ENCODE measurements around the gene TMEM107. TPM values are rescaled to one million over a fixed set of nuclear protein-coding genes. Genes with fewer than 3 reads are reported as not detected.

The TMEM107 gene
- total RNA-seq, 1 experiment from 2014 or later: 12.3 TPM

GRCh38 chr17:8162997-8163977 is 12.9 kb downstream of the TMEM107 start:
- no peak for DNase-seq (ENCODE audit: low read depth)

- DNase-seq (ENCODE audit: low read depth): peak; percentile 45
Observed at GRCh38 chr17:8162233-8162996, 13.8 kb downstream of the TMEM107 start, which contains the start of gene VAMP2. Gene VAMP2, minus strand, starts transcription at chr17:8162948. Its CDS starts 69 bp downstream, at chr17:8162879.

GRCh38 chr17:8161289-8162232 is 14.6 kb downstream of the TMEM107 start:
- DNase-seq (ENCODE audit: low read depth): no peak

- DNase-seq (ENCODE audit: low read depth): no peak
Observed at GRCh38 chr17:8160741-8161221, 15.4 kb downstream of the TMEM107 start.

DNA sequence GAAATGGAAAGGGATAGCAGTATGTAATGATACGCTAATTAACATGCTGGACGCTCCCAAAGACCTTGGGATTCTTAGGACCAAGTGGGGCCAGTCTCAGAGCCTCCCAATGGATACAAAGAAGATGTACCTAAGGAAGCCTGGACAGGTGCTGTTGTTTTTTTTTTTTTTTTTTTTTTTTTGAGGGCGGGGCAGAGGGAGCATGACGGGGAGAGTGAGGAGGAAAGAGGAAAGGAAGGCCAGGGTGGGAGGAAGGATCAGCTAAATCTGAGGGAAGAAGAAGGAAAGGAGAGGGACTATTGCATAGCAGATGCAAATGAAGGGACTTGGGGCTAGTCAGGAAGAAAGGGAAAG is 16.0 kb downstream of the TMEM107 start:
- DNase-seq (ENCODE audit: low read depth): no peak

GRCh38 chr17:8159459-8160223 is 16.5 kb downstream of the TMEM107 start:
- DNase-seq (ENCODE audit: low read depth): no peak

GRCh38 chr17:8159032-8159400 is 17.2 kb downstream of the TMEM107 start:
- DNase-seq (ENCODE audit: low read depth): no peak

DNA sequence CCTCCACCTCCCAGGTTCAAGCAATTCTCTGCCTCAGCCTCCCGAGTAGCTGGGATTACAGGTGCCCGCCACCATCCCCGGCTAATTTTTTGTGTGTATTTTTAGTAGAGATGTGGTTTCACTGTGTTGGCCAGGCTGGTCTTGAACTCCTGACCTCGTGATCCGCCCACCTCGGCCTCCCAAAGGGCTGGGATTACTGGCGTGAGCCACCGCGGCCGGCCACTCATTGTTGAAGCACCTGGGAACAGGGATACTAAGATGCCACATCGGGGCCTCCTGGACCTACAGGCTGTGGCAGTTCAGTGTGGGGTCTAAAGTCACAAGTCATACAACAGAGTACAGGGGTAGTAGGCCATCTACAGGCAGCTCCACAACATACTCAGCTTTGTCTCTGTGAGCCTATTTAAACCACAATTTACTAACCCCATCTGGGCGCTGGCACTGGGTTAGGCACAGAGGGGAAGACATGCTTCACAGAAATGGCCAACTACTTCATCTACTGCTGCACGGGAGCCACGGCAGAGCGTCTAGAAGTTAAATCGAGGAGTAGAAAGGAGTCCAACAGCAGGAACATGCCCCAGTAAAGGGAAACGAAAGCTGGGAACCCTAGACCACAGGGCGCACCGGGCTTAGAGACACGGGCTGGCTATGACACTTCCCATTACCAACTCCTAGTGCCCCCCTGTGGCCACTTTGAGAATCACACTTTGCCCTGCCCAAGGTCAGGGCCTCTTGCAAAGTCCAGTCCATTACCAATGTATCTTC is 17.7 kb downstream of the TMEM107 start:
- peak; percentile 85 for DNase-seq (ENCODE audit: low read depth)

- DNase-seq (ENCODE audit: low read depth): peak; percentile 100
Observed at GRCh38 chr17:8156246-8156992, 19.8 kb downstream of the TMEM107 start.

- DNase-seq (ENCODE audit: low read depth): no peak
Observed at GRCh38 chr17:8155996-8156245, 20.3 kb downstream of the TMEM107 start.

DNA sequence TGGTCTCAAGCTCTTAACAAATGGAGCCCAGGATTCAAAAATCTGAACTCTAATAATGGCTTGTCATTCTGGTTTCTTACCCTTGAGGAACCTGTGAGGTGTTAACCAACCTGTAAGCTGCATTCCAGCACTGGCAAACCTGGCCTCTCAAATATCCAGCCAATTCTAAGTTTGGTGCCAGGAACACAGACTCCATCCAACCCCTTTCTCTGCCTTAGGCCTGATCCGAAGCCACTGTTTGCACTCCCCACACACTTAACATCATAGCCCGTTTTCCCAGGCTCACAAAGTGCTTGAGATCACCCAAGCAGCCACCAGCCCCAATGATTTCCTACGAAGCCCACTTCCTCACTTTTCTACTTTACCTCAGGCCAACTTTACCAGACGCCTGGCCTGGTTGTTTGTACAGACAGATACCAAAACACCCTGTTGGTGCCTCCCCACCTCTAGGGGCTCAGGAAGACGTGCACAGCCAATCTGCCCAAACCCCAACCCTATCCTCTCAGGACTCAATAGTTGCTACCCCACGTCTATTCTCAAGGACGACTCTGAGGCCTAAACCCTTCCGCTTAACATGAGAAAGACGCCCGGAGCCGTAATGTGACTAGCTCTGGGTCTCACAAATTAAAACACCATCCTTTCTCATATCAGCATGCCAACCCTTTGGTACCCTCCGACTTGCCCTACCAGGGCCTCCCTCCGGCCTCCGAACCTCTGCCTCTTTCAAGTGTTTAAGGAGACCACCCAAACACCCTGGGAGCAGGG is 20.8 kb downstream of the TMEM107 start:
- DNase-seq (ENCODE audit: low read depth): no peak

DNA sequence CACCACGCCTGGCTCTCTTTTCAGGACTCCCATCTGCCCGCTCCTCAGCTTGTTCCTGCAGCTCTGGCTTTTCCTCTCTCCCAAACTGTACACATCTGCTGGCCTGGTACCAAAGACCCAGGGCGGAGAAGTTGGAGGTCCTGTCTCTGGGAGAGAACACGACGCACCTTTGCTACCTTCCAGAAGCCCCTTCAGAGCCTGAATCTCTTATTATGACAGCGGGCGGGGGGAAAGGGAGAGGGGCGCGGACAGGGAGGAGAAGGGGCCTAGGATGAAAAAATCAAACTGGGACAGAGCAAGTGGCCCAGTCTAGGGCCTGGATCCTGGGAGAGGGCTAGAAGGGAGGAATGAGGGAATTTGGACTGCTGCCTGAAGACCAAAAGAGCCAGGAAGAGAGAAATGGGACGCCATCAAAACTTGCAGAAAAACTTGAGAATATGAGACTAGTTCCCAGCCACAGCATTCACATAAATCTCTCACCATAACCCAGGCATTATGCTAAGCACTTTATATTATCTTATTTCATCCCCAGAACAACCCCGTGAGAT is 21.5 kb downstream of the TMEM107 start:
- DNase-seq (ENCODE audit: low read depth): no peak

- peak; percentile 96 for DNase-seq (ENCODE audit: low read depth)
Observed at GRCh38 chr17:8153957-8154607, 22.1 kb downstream of the TMEM107 start.

GRCh38 chr17:8153525-8153956 is 22.6 kb downstream of the TMEM107 start:
- peak; percentile 91 for DNase-seq (ENCODE audit: low read depth)

DNA sequence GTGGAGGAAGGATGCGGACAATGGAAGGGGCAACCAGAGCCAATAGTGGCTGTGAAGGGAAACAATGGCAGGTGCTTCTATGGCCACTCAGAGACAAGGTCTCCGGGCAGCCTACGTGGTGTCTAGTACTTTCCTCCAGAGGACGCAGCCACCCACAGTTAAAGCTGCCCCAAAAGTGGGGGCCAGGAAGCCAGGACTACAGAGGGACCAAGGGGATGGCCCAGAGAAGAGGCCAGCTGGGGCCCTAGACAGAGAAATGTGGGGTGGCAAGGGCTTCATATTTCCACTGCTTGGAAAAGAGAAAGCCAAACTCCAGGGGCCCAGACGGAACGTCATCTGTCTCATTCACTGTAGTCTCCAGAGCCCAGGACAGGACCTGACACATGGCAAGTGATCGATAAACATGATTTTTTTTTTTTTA is 23.1 kb downstream of the TMEM107 start:
- DNase-seq (ENCODE audit: low read depth): no peak

GRCh38 chr17:8152112-8152775 is 23.9 kb downstream of the TMEM107 start, which contains the start of gene PER1:
Gene PER1, minus strand, starts transcription at chr17:8152404. Its CDS starts 1,698 bp downstream, at chr17:8150706.
- DNase-seq (ENCODE audit: low read depth): peak; percentile 75

Measured in HT1080 (cell line).